Non-pigmented ciliary epithelial cell (primary cell): ENCODE data around the gene ESYT3.

Experiments used
- DNase-seq: peaks from one replicate; pipeline ENCODE4 v3.0.0-alpha.2; 2010; ENCODE audit warnings: low read depth

ESYT3 gene, protein sequence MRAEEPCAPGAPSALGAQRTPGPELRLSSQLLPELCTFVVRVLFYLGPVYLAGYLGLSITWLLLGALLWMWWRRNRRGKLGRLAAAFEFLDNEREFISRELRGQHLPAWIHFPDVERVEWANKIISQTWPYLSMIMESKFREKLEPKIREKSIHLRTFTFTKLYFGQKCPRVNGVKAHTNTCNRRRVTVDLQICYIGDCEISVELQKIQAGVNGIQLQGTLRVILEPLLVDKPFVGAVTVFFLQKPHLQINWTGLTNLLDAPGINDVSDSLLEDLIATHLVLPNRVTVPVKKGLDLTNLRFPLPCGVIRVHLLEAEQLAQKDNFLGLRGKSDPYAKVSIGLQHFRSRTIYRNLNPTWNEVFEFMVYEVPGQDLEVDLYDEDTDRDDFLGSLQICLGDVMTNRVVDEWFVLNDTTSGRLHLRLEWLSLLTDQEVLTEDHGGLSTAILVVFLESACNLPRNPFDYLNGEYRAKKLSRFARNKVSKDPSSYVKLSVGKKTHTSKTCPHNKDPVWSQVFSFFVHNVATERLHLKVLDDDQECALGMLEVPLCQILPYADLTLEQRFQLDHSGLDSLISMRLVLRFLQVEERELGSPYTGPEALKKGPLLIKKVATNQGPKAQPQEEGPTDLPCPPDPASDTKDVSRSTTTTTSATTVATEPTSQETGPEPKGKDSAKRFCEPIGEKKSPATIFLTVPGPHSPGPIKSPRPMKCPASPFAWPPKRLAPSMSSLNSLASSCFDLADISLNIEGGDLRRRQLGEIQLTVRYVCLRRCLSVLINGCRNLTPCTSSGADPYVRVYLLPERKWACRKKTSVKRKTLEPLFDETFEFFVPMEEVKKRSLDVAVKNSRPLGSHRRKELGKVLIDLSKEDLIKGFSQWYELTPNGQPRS

DNA sequence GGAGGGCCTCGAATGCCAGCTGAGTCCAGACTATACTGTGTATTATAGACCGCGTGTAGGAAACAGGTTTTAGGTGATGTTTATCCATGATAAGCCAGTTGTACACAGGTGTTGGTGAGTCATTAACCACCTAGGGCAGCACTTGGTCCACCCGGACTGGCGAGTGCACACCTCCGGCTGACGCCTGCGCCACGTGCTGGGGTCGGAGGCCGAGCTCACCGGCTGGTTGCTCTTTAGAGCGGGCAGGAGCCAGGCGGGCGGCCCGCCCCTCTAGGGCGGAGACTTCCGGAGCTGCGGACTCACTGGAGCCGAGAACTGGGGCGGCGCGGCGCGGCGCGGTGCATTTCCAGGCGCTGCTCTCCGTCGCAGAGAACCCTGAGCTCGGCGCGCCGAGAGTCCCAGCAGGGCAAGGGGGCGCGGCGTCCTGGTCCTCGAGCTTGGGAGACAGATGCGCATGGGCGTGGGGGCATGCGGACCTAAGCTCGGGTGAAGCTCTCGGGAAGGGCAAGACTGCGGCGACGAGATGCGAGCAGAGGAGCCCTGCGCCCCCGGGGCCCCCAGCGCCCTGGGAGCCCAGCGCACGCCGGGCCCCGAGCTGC is at the start of gene ESYT3:
TSS of gene ESYT3 (plus strand) at position 341 of the 599 bp plus-strand sequence. CDS start at position 524, 183 bp downstream.
- no peak for DNase-seq

- no peak for DNase-seq
Measured at GRCh38 chr3:138384976-138385375, 49.4 kb upstream of the ESYT3 start.

DNA sequence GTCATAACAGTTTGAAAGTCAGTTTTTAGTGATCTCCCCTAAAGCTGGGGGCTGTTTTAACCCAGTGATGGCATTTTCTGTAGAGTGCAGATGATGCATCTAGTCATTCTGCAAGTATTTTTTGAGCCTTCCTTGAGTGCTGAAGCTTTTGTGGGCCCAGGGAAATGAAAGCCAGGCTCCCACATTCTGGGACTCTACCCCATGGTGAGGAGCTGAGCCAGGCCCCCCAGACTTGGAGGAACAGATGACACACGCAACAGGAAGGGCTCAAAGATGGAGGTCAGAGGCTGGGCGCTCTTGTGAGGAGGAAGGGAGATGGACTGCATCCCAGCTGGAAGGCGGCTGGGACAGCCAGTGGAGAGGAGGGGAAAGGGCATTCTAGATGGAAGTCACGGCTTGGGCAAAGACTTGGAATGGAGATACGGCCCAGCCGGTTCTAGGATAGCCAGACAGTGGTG is 45.2 kb upstream of the ESYT3 start:
- no peak for DNase-seq

DNA sequence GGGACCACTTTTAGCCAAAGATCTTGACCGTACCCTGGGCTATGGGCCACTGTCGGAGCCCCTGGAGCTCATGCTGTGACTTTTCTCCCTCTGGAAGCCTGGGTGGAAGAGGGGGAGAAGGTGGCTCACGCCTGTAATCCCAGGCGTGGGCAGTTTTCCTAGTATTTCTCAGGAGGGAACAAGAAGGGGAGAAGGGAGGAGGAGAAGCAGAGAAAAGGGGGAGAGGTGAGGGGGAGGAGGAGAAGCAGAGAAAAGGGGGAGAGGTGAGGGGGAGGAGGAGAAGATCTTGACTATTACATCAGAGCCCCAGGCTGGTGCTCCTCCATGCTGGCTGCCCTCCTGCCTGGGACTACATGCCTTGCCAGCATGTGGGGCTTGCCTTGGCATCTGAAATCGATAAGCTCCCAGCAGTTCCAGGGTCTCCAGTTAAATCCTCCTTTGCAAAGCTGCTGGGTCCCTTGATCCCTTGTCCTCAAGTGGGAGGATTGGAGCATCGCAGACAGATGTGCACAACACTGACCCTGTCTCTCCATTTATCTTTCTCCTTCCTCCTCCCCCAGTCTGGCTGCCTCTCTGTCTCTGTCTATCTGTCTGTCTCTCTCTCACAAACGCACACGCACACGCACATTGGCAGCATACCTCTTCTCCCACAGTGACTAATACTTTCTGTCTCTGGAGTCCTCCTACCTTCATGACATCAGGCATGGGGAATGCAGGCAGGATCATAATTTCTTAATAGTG is 44.4 kb upstream of the ESYT3 start:
- peak; percentile 96 for DNase-seq

GRCh38 chr3:138390582-138390932 is 43.9 kb upstream of the ESYT3 start:
- DNase-seq = no peak

GRCh38 chr3:138394156-138394555 is 40.3 kb upstream of the ESYT3 start:
- no peak for DNase-seq

DNA sequence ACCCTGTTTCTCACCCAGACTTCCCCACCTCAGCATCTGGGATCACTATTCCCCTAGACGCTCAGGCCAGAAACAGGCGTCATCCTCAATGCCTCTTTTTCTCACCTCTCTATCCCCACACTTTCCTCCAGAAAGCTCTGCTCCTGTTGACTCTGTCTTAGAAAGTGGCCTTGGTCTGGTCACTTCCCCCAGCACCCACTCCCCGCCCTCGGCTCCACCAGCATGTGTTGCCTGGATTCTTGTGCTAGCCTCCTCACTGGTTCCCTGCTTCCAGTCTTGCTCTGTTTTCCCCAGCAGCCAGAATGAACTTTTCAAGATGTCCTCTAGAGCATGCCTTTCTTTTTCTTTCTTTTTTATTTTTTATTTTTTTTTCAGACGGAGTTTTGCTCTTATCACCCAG is 39.7 kb upstream of the ESYT3 start:
- no peak for DNase-seq

DNA sequence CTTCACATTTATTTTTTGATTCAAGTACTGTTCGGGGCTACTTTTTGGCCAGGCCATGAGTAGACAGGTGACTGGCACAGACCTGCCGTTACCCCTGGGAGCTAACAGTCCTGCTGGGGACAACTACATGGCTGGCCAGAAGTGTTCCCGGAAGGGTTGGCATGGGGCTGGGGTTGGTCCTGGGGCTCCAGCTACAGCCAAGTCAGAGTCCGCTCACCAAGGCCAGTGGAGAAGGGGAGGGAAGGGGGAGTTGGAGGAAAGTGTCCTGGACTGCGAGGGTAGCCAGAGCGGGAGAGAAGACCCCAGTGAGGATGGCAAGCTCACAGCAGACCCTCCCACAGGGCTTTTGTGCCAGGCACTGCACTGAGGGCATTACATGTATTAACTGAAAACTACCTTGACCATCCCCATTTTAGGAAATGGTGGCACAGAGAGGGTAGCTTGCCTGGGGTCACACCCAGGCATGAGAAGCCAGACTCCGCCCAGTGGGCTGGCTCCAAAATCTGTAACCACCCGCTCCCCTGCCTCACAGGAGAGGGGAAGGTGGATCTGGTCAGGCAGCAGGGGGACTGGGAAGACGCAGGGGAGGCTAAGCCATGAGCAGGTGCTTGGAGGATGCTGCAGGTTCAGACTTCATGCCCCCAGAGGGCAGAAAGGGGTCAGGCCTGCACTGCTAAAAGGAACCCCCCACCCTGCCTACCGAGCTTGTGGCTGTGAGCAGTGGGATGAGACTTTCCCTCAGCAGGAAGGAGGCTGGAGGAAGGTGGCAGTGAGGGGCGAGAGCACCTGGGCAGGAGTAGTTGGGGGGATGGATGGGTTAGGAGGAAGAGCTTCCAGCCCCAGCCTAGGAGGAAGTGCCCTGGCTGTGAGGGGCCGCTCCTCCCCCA is 38.3 kb upstream of the ESYT3 start:
- no peak for DNase-seq

- no peak for DNase-seq
Measured at GRCh38 chr3:138396752-138397410, 37.5 kb upstream of the ESYT3 start.

DNA sequence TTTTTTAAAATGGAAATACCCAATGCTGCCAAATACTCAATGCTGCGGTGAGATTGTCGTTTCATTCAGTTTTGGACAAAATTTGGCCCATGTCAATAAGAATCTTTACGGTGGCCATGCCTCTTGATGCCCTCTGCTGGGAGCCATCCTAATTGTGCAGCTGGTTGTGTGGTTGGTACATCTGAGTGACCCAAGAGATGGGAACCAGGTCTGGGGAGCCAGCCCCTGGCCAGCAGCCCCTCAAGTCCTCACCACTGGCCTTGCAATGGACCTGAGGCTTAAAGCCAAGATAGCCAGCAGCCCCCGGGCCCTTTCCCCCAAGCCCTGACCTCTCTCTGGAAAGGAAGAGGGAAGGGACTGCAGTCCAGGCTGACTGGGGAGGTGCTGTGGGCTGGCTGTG is 36.4 kb upstream of the ESYT3 start:
- DNase-seq = no peak

DNA sequence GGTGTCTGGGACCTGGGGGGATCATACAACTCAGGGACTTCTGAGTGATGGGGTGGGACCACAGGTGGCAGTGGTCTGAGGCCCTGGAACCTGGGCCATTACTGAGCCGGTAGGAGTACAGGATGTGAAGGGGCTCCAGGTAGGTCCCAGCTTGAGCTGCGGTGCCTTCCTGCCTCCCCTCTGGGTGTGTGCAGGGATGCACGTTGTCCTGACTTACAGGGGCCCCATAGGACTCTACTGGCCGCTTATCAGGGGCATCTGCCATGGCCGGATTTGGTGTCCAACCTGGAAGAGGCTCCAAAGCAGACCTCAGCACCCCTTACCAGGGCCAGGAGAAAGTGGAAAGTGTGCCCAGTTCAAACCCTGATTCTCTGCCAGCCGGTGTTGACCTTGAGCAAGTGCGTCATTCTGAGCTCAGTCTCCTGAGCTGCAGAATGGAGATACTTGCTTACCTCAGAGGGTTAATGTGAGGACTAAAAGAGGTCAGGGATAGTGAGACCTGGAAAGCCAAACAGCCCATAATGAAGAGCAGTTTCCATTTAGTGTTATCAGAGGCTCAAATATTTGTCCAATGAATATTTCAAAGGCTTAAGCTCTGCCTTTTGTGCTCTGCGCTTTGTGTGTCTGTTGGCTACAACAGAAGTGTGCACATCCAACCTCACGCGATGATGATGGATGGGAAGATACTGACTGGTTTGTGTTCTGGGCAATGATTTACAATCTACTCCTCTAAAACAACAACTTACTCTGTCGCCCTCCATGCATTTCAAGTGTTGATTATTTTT is 35.4 kb upstream of the ESYT3 start:
- no peak for DNase-seq

GRCh38 chr3:138399766-138400165 is 34.6 kb upstream of the ESYT3 start:
- DNase-seq = no peak

GRCh38 chr3:138400651-138401070 is 33.8 kb upstream of the ESYT3 start:
- no peak for DNase-seq

DNA sequence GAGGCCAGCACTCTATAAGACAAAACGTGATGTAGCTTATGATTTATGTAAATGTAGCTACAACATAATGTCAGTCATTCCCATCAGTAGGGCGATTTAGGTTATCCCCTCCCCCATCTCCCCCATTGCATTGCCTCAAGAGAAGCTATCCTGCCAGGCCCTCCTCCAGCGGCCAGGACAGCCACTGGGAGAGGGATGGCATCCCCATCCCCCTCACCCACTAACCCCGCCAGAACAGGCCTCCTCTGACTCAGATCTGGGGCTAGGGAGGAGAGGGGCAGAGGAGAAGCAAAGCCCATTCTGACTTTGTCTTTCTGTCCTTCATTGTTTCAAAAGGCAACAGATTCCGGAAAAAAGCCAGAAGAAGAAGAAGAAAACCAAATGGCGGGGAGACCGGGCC is 32.6 kb upstream of the ESYT3 start:
- DNase-seq = no peak

- DNase-seq = no peak
Measured at GRCh38 chr3:138404121-138404520, 30.3 kb upstream of the ESYT3 start.

- no peak for DNase-seq
Measured at GRCh38 chr3:138405001-138405400, 29.4 kb upstream of the ESYT3 start.

GRCh38 chr3:138405486-138405885 is 28.9 kb upstream of the ESYT3 start:
- DNase-seq = no peak

DNA sequence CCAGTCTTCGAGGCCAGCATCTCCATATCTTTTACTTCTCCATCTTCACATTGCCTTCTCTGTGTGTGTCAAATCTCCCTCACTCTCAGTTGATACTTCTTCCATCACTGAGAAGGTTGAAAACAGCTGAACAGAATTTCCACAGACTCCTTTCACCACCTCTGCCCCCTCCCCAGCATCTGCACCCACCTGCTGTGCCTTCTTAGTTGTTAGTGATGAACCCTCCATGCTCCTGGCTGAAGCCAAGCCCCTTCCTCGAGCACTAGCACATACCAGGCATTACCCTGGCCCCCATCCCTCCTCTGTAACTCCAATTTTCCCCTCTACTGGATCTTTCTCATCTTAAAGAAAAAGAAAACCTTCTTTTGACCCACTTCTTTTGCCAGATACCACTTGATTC is 27.8 kb upstream of the ESYT3 start:
- DNase-seq = no peak

DNA sequence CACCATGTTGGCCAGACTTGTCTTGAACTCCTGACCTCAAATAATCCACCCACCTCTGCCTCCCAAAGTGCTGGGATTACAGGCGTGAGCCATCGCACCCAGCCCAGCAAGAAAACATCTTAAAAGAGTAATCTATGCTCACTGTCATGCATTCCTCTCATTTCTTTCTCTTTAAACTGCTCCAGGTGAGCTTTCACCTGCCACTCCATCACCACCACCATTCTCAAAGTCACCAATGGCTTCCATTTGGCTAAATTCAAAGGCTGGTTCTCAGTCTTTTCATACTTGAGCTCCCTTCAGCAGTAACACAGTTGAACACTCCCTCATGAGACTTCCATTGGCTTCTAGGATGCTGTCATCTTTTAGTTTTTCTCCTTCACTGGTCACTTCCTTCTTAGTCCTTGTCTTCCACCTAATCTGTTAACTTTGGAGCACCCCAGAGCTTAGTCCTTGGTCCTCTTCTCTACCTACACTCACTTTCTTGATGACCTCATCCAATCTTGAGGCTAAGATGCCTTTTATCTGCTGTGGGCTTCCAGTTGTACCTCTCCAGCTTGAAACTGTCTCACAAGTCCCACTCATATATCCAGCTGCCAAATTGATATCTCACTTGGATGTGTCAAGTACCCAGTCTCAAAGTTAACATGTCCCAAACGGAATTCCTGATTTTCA is 27.0 kb upstream of the ESYT3 start:
- DNase-seq = no peak
